Tibial artery (tissue), 4 donors: Measurements from ENCODE around the gene TAS2R40.
"Not testable (repeated sequence)": the region's sequence is repeated elsewhere in the genome, so short reads cannot be mapped to it uniquely, and the experiment has no call there.

Source experiments
- DNase-seq, 2 donors: peaks; one replicate each; pipeline ENCODE4 v3.0.0-alpha.2; 2019
- H3K27ac ChIP-seq, 2 donors: fragments of 200-600 bp; sonication (generic) in 1 of 2; 1 replicate in 1 of 2; 2 replicates in 1 of 2; pipeline ENCODE4 v1.5.1; 2018 to 2019; ENCODE audit warnings: mild to moderate bottlenecking in 1 of 2
- H3K27me3 ChIP-seq, 2 donors: fragments of 200-600 bp; sonication (generic) in 1 of 2; one replicate each; pipeline versions ENCODE4 v1.5.1 to v1.6.0; 2016 to 2019
- H3K36me3 ChIP-seq, 3 donors: fragments of 200-600 bp; sonication (generic) in 2 of 3; one replicate each; pipeline ENCODE4 v1.5.1; 2016 to 2019; ENCODE audit warnings: mild to moderate bottlenecking in 2 of 3
- H3K4me1 ChIP-seq, 4 donors: fragments of 200-600 bp; sonication (generic) in 2 of 4; 1 replicate in 3 of 4; 2 replicates in 1 of 4; pipeline ENCODE4 v1.5.1; 2016 to 2019
- H3K4me3 ChIP-seq, 2 donors: fragments of 200-600 bp; sonication (generic) in 1 of 2; 1 replicate in 1 of 2; 2 replicates in 1 of 2; pipeline ENCODE4 v1.5.1; 2018 to 2019; ENCODE audit warnings: mild to moderate bottlenecking in 2 of 2
- H3K9me3 ChIP-seq, 3 donors: fragments of 200-600 bp; sonication (generic) in 1 of 3; one replicate each; pipeline ENCODE4 v1.5.1; 2016 to 2019
- CTCF ChIP-seq, 2 experiments: fragments of 200-600 bp in 1 of 2; fragments of 450-650 bp in 1 of 2; IDR thresholded peaks; one replicate each; pipeline ENCODE4 v1.5.1; 2017 to 2019; ENCODE audit warnings: antibody characterized with exemption in 2 of 2, mild to moderate bottlenecking in 1 of 2, moderate library complexity in 1 of 2
- intact Hi-C: fragments of 100-400 bp; cut with DNase I; formaldehyde crosslinking; loops from one replicate; pipeline ENCODE4 v1.15.0; 2023; ENCODE audit warnings: low total_unique reads

Gene TAS2R40

DNA sequence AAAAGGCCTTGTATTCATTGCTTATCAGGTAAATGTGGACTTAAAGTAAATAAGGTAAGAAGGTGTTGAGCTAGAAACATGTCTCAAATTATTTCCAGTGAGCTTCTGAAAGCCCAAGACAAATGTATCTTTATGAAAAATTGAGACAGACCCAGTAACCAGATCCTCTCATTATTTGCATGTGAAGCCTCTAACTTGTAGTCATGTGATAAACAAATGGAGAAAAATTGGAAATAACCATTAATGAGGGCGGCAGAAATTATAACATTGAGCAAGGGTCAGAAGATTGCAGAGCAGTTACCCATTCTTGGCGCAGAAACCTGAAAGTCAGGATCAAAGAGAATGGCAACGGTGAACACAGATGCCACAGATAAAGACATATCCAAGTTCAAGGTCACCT, at the start of gene TAS2R40:
Gene TAS2R40, plus strand, starts transcription at position 301 of the 400 bp plus-strand sequence. Its CDS starts 42 bp downstream, at position 343.
- Histone ChIP-seq H3K4me3 (no peak within 1 kb of the TSS), H3K9me3 (no peaks in the 10 kb centered on the region), H3K4me1 (no peaks in the 10 kb centered on the region), H3K36me3 (no peaks in the 10 kb centered on the region), H3K27me3 (no peaks in the 10 kb centered on the region), H3K27ac (no peak within 1 kb of the TSS)
- intact Hi-C loops = loop anchor here (10.0 kb wide), 1 partner anchor 357 kb away; no protein-coding TSS in a partner anchor
- DNase-seq = no peak
- TF ChIP-seq CTCF (IDR thresholded peaks at IDR 0.05) = no peak

DNA sequence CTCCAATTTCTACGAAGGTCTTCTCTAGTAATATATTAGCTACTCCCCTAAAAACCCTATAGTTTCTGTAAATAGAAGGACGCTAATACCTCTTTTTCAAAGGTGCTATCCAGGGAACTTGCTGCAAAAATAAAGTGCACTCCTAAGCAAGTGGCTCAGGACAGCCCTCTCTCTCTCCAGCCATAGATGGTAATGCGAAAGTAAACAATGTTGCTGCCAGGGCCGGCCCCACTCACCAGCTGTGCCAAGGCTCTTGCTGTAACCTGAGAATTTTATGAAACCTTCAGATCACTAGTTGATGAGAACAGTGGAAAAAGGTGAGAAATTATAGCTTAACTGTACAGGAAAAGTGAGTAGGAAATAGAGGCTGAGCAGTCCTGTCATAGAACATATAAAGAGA, 49.5 kb upstream of the TAS2R40 start:
- Histone ChIP-seq H3K9me3 (peaks cover 0 to 3% (median 0%) of the 10 kb centered on the region in 3 donors), H3K27me3 (no peaks in the 10 kb centered on the region), H3K36me3 (no peaks in the 10 kb centered on the region), H3K27ac (no peak overlapping the region), H3K4me3 (no peak overlapping the region), H3K4me1 (peaks cover 0 to 3% (median 0%) of the 10 kb centered on the region in 4 donors)
- intact Hi-C loops = no loop called here
- TF ChIP-seq CTCF (IDR thresholded peaks at IDR 0.05) = no peak
- DNase-seq = no peak

DNA sequence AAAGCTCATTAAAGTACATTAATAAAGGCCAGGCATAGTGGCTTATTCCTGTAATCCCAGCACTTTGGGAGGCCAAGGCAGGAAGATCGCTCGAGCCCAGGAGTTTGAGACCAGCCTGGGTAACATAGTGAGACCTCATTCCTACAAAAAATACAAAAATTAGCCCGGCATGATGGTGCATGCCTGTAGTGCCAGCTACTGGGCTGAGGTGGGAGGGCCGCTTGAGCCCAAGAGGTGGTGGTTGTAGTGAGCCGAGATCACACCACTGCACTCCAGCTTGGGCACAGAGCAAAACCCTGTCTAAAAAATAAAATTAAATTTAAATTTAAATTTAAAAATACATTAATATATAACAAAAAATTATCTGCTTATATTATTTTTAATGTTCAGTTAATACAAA, 45.7 kb upstream of the TAS2R40 start:
- Histone ChIP-seq H3K27me3 (no peaks in the 10 kb centered on the region), H3K4me1 (no peaks in the 10 kb centered on the region), H3K27ac (no peak overlapping the region), H3K4me3 (no peak overlapping the region), H3K36me3 (no peaks in the 10 kb centered on the region), H3K9me3 (peaks cover 0 to 16% (median 12%) of the 10 kb centered on the region in 3 donors)
- TF ChIP-seq CTCF (IDR thresholded peaks at IDR 0.05) = no peak
- intact Hi-C loops = no loop called here
- no peak for DNase-seq

- H3K9me3 ChIP-seq = peaks cover 0 to 16% (median 12%) of the 10 kb centered on the region in 3 donors
- no peaks in the 10 kb centered on the region for H3K4me1 ChIP-seq
- no peaks in the 10 kb centered on the region for H3K27me3 ChIP-seq
- no peaks in the 10 kb centered on the region for H3K36me3 ChIP-seq
- H3K4me3 ChIP-seq = no peak overlapping the region
- no peak overlapping the region for H3K27ac ChIP-seq
- intact Hi-C loops = no loop called here
- no peak for DNase-seq
- no peak for TF ChIP-seq CTCF (IDR thresholded peaks at IDR 0.05)
These were observed 44.3 kb upstream of the TAS2R40 start for GRCh38 chr7:143177374-143178119.

DNA sequence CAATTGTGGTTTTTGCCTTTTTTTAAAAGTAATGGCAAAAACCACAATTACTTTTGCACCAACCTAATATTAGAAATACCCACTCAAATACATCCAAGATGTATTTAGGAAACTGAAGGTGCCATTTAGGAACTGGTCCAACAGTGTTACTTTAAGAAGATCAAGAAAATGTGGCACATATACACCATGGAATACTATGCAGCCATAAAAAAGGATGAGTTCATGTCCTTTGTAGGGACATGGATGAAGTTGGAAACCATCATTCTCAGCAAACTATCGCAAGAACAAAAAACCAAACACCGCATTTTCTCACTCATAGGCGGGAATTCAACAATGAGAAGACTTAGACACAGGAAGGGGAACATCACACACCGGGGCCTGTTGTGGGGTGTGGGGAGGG, 41.1 kb upstream of the TAS2R40 start:
- H3K36me3 ChIP-seq, intact Hi-C loops, H3K27ac ChIP-seq, H3K4me3 ChIP-seq, H3K27me3 ChIP-seq, DNase-seq, H3K4me1 ChIP-seq: not testable (repeated sequence)
- H3K9me3 ChIP-seq = peaks cover 0 to 16% (median 12%) of the 10 kb centered on the region in 3 donors

DNA sequence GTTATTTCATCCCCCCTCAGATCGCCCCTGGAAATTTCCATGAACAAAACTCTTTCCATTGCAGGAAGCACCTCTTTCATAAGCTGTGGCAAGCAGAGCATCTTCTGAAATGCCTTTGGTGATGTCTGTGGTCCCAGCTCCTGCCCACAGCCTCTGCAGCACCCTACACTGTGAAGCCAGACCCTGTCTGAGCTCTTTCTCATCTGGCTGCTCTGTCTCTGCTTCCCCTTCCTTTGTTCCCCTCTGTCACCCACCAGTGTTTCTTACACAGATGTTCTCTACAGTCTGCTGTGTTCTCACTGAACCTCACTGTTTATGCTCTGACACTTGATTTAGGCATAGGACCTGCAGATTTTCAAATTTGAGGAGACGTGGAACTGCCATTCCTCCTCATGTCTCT, 40.5 kb upstream of the TAS2R40 start:
- Histone ChIP-seq H3K36me3 (no peaks in the 10 kb centered on the region), H3K4me1 (no peaks in the 10 kb centered on the region), H3K4me3 (no peak overlapping the region), H3K27ac (no peak overlapping the region), H3K27me3 (no peaks in the 10 kb centered on the region), H3K9me3 (peaks cover 0 to 16% (median 12%) of the 10 kb centered on the region in 3 donors)
- intact Hi-C loops = no loop called here
- TF ChIP-seq CTCF (IDR thresholded peaks at IDR 0.05) = no peak
- DNase-seq = no peak
